Tibial nerve (tissue), 4 donors: ENCODE data around the gene KRT32.

Source experiments
- CTCF ChIP-seq, 5 experiments: fragments of 200-600 bp in 3 of 5; fragments of 450-650 bp in 2 of 5; sonication (generic) in 3 of 5; IDR thresholded peaks; one replicate each; pipeline ENCODE4 v1.5.1; 2016 to 2019; ENCODE audit warnings: antibody characterized with exemption in 5 of 5, mild to moderate bottlenecking in 3 of 5, moderate library complexity in 2 of 5
- EP300 ChIP-seq, 2 donors: sonication (generic); formaldehyde crosslinking; IDR thresholded peaks; one replicate each; pipeline ENCODE4 v1.6.1; 2017; ENCODE audit warnings: antibody characterized with exemption in 2 of 2, mild to moderate bottlenecking in 1 of 2
- POLR2A ChIP-seq, 2 donors: fragments of 450-650 bp; IDR thresholded peaks; one replicate each; pipeline ENCODE4 v1.6.1; 2017; ENCODE audit warnings: antibody characterized with exemption in 2 of 2, mild to moderate bottlenecking in 2 of 2, moderate library complexity in 2 of 2

GRCh38 chr17:41439375-41439774 lies 27.8 kb downstream of the KRT32 start:
- no peak for TF ChIP-seq CTCF (IDR thresholded peaks at IDR 0.05)
- TF ChIP-seq POLR2A (IDR thresholded peaks at IDR 0.05), result no peak
- TF ChIP-seq EP300 (IDR thresholded peaks at IDR 0.05), result no peak
